ENCODE measurements around the gene VEZT.
"Not testable (repeated sequence)": the region's sequence is repeated elsewhere in the genome, so short reads cannot be mapped to it uniquely, and the experiment has no call there.

VEZT gene

DNA sequence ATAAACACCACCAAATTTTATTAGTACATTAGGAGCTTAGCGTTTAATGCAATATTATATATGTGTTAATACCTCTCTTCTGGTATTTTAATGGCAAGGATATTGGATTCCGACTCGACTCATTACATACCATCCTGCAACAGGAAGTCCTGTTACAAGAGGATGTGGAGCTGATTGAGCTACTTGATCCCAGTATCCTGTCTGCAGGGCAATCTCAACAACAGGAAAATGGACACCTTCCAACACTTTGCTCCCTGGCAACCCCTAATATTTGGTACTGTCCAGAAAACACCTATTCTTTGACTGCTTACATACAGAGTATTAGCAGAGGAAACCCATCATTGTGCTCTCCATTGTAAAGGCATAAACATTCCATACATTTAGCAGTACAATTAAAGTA lies 45.2 kb downstream of the VEZT start:
- DNase-seq, result no peak

DNA sequence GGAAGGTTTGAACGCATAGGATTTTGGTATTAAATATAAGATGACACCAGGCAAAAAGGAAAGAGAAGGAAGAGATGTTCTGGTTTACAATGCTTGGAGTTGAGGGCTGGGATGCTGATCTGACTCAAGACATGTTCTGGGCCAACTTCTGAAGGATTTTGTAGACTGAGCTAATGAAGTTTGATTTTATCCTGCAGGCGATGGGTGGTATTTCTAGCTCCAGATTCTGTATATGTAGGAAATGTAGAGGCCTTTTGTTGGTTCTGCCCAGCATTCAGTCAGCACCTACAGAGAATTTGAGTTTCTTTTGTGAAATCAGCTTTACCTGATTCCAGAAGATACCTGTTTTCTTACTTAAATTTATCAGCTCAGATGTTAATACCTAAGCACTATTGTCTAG lies 48.2 kb downstream of the VEZT start:
- DNase-seq, result no peak

DNA sequence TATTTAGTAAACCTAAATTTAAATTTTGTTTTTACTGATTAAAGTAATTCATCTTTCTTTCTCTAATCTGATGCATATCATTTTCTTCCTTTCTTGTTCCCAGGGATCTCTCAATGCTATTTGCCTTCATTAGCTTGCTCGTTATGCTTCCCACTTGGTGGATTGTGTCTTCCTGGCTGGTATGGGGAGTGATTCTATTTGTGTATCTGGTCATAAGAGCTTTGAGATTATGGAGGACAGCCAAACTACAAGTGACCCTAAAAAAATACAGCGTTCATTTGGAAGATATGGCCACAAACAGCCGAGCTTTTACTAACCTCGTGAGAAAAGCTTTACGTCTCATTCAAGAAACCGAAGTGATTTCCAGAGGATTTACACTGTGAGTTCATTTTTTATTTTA lies 48.6 kb downstream of the VEZT start:
- DNase-seq, result no peak

DNA sequence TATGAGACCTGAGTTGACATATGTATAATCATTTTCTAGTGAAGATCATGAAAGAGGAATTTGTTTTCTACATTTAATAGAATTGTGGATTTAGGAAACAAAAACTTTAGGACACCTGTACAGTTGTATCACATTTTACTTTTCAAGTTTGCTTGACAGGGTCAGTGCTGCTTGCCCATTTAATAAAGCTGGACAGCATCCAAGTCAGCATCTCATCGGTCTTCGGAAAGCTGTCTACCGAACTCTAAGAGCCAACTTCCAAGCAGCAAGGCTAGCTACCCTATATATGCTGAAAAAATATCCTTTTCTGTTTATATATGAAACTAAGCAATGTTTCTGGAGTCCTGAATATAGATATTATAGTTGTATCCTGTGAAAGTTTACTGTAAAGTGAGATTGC lies 52.3 kb downstream of the VEZT start:
- DNase-seq, result no peak

DNA sequence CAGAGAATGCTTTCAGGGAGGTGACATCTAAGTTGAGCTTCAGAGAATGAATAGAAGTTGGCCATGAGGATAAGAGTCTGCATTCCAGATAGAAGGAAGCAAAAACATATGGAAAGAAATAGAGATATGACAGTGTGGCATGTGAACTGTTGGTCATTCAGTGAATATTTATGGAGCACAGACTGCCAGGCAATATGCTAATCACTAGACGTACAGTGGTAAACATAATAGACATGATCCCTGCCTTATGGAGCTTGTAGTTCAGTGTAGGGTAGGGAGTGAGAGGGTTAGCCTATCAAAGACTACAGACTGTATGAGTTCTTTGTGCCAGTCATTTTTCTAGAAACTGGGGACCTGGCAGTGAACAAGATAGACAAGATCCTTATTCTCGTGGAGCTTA lies 53.9 kb downstream of the VEZT start:
- no peak for DNase-seq

DNA sequence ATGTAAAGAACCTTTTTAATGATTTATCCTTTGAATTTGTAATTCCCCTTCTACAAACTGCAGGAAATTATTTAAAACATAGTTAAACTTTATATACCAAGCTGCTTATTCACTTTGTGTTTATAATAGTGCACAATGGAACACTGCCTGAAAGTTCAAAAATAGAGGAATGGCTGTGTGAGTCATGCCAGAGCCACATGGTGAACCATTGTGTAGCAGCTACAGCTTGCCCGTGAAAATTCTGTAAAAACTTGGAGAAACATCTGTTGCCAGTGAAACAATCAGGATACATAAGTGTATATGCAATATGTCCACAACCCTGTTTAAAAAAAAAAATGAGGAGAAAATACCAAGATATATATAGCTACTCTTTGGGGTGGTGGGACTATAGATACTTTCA lies 59.5 kb downstream of the VEZT start:
- no peak for DNase-seq

DNA sequence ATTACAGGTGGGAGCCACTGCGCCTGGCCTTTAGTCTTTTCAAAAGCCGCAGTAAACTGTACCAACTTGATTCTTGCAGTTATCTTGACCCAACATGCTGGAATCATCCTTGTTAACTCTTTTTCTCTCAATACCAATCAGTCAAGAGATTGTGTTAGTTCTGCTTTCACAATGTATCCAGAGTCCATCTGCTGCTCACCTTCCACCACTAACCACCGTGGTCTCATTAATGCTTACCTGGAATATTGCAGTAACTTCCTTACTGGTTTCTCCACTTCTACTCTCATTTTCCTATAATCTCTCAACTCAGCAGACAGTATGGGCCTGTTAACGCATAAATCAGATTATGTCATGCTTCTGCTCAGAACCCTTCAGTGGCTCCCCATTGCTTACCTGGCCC lies 62.2 kb downstream of the VEZT start:
- no peak for DNase-seq

DNA sequence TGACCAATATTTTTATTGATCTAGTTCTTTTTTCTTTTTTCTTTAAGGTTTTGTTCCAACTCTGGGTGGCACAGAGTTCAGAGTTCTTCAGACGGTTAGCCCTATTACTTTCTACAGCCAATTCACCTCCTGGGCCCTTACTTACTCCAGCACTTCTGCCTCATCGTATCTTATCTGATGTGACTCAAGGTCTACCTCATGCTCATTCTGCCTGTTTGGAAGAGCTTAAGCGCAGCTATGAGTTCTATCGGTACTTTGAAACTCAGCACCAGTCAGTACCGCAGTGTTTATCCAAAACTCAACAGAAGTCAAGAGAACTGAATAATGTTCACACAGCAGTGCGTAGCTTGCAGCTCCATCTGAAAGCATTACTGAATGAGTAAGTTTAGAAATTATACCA lies 64.7 kb downstream of the VEZT start:
- DNase-seq, result no peak

DNA sequence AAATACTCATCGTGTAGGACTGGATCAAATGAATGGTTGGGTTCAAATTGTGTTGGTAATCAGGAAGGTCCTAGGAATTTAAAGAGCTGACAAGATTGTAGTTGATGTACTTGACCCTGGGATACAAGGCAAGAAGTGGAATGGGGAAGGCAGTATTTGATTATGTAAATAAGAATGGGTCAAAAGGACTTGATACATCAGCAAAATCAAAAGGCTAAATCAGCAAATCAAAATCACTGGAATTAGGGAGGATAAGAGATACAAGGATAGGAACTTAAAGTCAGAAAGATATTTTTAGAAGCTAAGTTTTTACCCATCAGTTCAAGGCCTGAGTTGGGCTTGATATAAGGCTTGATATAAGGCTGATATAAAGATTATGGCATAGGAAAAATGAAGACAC lies 65.8 kb downstream of the VEZT start:
- DNase-seq, result no peak

DNA sequence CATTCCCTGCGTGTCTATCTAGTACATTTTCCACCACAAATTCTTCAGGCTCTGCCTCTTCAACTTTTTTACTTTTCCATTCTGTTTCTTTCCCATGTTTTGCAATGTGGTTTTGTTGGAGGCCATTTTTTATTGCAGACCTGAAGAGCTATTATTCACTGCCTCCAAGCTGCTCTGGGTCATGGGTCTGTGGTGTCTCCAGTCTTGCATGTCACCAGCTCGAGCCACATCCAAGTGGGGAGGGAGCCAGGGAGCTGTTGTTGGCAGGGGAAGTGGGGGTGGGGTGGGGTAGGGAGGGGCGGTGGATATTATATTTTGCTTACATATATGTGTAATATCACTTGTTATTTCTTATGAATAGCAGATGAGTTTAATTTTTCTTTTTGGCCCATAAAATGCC lies 69.1 kb downstream of the VEZT start:
- no peak for DNase-seq

DNA sequence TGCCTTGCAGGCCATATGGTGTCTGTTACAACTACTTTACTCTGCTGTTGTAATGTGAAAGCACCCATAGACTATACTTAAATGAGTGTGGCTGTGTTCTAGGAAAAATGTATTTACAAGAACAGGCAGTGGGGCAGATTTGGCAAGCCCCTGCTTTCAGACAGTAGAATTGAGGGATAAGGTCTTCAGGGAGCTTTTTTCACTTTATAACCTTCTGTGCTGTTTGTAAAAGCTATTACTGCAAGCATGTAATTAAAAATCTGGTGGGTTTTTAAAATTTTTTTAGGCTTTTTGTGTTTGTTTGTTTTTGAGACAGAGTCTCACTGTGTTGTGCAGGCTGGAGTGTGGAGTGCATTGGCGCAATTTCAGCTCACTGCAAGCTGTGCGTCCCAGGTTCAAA lies 73.9 kb downstream of the VEZT start:
- no peak for DNase-seq

DNA sequence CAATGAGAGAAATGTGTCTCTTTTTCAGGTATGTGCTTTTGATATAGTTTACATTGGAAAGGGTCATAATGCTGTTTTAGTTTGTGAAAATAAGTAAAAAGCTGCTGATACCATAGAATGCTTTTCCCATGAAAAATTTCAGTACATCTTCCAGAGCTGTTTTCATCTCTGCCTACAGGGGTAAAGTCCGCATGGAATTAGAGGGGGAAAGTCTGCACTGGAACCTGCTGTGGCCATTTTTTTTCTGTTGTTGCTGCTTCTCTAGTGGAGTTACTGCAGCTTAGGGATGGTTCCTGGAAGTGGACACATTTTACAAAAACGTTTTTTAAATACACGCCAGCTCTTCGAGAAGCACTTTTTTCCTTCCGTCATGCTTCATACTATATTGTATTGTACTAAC lies 81.3 kb downstream of the VEZT start:
- no peak for DNase-seq

DNA sequence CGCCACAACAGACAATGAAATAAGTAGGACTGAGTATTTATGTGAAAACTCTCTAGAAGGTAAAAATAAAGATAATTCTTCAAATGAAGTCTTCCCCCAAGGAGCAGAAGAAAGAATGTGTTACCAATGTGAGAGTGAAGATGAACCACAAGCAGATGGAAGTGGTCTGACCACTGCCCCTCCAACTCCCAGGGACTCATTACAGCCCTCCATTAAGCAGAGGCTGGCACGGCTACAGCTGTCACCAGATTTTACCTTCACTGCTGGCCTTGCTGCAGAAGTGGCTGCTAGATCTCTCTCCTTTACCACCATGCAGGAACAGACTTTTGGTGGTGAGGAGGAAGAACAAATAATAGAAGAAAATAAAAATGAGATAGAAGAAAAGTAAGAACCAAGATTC lies 82.7 kb downstream of the VEZT start:
- DNase-seq, result no peak

DNA sequence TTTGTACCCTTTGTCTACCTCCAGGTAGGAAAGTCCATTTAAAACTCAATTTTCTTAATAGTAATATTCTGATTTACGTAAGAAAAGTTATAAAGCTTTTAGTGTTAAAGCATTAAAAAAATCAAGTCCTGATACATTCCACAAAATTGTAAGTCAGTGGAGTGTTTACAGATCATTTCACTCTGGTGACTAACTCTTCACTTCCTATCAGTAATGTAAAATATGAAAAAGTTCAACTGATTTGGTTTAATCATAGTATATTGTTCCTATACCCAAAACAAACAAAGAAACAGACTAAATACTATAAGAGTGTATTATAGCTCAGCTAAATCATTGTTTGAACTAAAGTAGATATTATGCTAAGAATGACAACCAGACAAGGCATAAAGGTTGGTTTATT lies 85.9 kb downstream of the VEZT start:
- no peak for DNase-seq

DNA sequence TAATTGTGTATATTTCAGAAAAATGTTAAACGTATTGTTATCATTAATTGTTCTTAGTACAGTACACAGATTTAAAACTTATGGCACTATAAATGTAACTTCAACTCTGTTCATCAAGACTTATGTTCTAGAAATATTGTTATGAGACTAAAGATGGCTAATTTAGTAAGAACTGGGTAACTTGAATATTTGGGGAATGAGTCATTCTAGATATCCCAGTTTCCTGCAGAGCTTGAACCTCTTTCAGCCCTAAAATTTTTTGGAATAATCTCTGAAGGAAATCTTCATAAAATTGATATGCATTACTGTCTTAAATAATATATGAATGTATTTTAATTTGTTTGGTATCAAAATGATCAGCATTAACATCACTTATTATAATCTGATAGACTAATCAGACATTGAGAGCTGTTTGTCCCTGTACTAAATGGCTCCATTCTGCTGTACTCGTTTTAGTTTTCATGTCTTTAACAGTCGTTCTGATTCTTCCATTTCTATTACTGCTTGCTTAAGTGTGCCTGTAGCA lies 87.1 kb downstream of the VEZT start:
- no peak for DNase-seq

DNA sequence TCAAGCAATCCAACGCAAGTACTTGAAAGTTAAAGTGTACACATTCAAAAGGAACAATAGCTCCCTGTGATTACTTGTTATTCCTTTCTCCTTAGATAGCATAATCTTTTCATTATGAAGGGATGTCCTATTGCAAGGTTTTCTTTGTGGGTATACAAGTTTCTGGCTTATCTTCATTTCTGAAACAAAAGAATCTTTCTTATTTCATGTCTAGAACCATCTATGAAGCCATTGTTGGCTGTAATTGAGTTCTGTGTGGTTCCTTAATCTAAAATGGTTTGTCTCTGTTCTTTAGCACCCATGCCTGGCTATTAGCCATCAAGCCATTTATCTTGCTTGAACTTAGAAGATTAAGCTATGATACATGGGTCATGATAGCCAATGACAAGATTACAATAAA lies 95.0 kb downstream of the VEZT start:
- no peak for DNase-seq

DNA sequence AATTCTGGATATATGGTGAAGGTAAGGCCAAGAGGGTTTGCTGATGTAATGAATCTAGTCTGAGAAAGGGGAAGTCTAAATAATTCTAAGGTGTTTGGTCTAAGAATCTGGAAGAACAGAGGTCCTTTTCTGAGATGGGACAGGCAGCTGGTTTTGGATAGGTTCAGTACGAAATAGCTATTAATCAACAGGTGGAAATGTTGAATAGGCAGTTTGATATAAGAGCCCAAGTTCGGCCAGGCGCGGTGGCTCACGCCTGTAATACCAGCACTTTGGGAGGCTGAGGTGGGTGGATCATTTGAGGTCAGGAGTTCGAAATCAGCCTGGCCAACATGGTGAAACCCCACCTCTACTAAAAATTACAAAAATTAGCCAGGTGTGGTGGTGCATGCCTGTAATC lies 97.1 kb downstream of the VEZT start:
- not testable (repeated sequence) for DNase-seq

DNA sequence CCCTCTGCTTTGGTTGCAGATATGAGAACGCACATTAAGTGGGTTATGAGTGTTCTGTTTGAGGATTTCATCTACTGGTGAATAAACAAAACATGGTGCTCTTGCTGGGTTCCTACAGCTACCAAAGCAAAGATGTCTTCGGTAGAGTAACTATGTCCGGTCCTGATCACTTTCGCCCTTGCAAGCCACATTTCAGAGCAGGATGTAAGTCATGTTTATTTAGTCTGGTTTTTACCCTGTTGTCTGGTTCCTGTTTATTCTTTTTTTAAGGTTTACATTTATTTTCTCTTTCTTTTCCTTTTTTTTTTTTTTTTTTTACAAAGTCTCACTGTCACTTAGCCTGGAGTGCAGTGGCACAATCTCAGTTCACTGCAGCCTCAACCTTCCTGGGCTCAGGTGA lies 99.2 kb downstream of the VEZT start:
- DNase-seq, result no peak

DNA sequence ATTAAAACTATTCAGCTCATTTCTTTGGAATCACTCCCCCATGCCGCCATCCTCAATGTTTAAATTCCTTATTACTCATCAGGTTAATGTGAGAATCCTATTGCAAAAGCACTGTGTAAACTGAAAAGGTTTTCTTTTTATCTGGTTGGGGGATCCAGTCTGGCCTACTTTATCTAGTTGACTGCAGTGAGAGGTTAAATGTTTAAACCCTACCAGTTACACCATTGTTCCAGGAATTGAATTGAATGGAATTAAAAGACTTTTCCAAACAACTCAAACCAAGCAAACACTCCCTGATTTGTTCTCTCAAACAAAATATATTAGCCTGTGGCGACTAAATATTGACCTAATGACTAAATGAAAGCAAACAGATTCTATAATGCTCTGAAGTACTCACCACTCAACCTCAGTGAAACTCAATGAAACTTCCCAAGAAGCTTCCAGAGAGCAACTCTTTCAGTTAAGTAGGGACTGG lies 100.5 kb downstream of the VEZT start:
- no peak for DNase-seq

DNA sequence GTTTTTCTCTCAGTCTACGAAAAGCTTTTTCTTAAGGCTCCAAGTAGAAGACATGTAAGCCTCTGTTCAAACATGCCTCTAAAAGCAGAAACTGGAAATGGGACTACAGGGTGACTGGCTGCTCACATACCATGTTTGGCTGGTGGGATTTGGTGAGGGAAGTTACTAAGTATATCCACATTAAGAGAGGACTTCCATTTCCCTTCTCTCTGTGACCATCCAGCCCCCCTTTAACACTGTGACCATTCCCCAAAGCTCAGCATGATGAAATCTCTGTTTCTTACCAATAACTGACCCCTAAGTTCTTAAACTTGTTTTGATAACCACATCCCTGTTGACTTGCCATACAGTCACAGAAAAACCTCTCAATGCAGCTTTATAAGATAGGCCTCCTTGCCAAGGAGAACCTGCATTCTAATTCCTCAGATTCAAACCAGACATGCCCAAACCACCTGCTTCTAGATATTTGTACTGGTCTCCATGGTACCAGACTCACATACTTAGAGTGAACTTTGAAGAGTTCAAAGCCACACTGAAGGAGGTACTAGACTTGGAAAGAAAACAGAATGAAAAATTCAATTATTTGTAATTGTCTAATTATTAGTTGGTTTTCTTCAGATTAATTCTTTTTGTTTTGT lies 102.2 kb downstream of the VEZT start:
- no peak for DNase-seq

DNA sequence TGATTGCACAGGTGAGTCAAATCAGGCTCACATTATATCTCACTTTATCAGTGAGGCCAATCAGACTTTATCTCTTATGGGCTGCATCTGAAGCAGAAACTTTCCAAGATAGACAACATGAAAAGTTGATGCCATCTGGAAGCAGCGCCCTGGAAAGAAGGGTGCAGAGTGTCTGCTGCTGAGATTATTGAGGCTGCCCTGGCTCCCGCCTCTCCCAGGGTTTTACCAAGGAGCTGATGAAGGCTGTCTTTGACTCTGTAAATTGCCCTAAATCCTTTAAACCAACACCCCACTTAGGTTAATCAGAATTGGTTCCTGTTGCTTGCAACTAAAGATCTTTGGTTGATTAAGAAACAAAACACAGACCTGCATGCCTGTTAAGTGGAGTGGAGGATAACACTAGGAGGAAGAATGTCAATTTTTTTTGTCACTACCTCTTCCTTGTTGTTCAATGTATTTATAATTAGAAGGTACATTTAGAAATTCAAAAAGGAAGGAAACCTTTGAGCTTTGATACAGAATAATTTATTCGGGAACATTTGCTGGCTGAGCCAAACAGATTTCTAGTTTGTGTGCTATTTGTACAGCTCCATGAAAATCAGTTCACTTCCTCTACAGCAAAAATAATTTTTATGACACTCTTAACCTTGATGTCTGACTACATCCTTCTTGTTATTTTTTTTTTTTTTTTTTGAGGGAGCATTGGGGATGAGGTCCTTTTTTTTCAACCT lies 104.1 kb downstream of the VEZT start:
- DNase-seq, result no peak

DNA sequence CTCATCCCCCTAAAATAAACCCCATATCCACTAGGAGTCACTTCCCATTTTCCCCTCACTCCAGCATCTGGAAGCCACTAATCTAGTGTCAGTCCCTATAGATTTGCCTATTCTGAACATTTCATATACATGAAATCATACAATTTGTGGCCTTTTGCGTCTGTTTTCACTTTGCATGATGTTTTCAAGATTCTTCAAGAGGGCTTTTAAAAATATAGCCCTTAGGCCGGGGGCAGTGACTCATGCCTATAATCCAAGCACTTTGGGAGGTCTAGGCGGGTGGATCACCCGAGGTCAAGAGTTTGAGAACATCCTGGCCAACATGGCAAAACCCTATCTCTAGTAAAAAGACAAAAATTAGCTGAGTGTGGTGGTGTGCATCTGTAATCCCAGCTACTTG lies 104.7 kb downstream of the VEZT start:
- DNase-seq, result no peak

DNA sequence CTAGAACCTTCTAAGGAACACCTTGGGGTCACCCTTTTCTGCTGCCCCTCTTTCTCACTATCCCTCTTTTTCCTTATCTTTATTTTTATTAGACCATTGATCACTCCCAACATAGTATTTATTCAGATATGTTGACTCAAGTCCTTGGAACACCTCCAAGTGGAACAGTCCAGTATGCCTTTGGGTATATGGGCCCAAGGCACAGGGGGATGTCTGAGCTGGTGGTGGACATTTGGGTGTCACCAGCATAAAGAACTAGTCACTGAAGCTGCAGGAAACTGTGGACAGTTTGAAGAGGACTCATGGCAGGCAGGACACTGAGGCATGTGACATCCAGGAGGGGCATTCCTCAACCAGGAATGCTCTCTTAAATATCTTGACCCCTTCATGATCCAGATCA lies 105.6 kb downstream of the VEZT start:
- DNase-seq, result no peak

DNA sequence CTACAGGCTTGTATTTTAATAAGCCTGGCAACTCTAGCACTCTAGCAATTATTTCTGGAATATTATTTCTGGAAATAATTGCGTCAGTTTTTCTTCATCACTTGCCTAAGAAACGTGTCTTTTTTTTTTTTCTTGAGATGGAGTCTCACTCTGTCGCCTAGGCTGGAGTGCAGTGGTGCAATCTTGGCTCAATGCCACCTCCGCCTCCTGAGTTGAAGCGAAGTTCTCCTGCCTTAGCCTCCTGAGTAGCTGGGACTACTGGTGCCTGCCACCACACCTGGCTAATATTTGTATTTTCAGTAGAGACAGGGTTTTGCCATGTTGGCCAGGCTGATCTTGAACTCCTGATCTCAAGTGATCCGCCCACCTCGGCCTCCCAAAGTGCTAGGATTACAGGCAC lies 106.6 kb downstream of the VEZT start:
- not testable (repeated sequence) for DNase-seq

DNA sequence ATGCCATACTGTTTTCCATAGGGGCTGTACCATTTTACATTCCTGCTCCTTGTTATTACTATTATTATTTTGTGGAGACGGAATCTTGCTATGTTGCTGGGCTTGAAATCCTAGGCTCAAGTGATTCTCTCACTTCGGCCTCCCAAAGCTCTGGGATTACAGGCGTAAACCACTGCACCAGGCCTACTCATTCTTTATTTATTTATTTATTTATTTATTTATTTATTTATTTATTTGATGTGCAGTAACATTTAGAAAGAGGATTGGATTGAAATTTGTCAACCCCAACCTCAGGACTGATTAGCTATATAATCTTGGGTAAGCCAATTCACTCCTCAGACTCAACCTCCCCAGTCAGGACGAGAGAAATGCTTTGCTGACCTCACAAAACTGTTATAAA lies 107.9 kb downstream of the VEZT start:
- no peak for DNase-seq

Data from NCI-H2227 treated with DMSO at 0.1 percent for 48 hours (cell line).